HG03175 (cell line): Measurements from ENCODE around the gene EIF2B2.

Experiments used
- ATAC-seq: cut with Tn5 transposase; IDR thresholded peaks from one replicate; pipeline ENCODE4 v1.9.1; 2021; ENCODE audit warnings: mild to moderate bottlenecking, moderate library complexity; ENCODE audit not compliant: unreplicated experiment

The EIF2B2 gene

GRCh38 chr14:74973905-74974363, 28.8 kb upstream of the EIF2B2 start:
- ATAC-seq: no peak

- ATAC-seq: no peak
Measured at GRCh38 chr14:74974364-74975058, 28.2 kb upstream of the EIF2B2 start.

GRCh38 chr14:74975059-74975810, 27.5 kb upstream of the EIF2B2 start:
- no peak for ATAC-seq

GRCh38 chr14:74976264-74977113, 26.2 kb upstream of the EIF2B2 start:
- ATAC-seq: no peak

GRCh38 chr14:74977164-74977900, 25.4 kb upstream of the EIF2B2 start:
- no peak for ATAC-seq

GRCh38 chr14:74977901-74978385, 24.8 kb upstream of the EIF2B2 start:
- ATAC-seq: no peak

GRCh38 chr14:74978416-74978947, 24.2 kb upstream of the EIF2B2 start:
- no peak for ATAC-seq

- ATAC-seq: no peak
Measured at GRCh38 chr14:74979029-74979428, 23.7 kb upstream of the EIF2B2 start.

- no peak for ATAC-seq
Measured at GRCh38 chr14:74979442-74980397, 23.0 kb upstream of the EIF2B2 start.

- ATAC-seq: no peak
Measured at GRCh38 chr14:74980398-74980730, 22.4 kb upstream of the EIF2B2 start.

GRCh38 chr14:74980731-74981461, 21.8 kb upstream of the EIF2B2 start:
- ATAC-seq: no peak

- ATAC-seq: no peak
Measured at GRCh38 chr14:74981462-74981782, 21.3 kb upstream of the EIF2B2 start.

- ATAC-seq: no peak
Measured at GRCh38 chr14:74981833-74982232, 20.9 kb upstream of the EIF2B2 start.

- no peak for ATAC-seq
Measured at GRCh38 chr14:74982661-74983060, 20.1 kb upstream of the EIF2B2 start.

GRCh38 chr14:74983343-74983742, 19.4 kb upstream of the EIF2B2 start:
- no peak for ATAC-seq

- ATAC-seq: no peak
Measured at GRCh38 chr14:74984236-74985027, 18.3 kb upstream of the EIF2B2 start.

- ATAC-seq: no peak
Measured at GRCh38 chr14:74985028-74985310, 17.8 kb upstream of the EIF2B2 start.

- no peak for ATAC-seq
Measured at GRCh38 chr14:74985806-74986205, 16.9 kb upstream of the EIF2B2 start.
